Ovary (tissue), 3 donors: ENCODE measurements around the gene CFAP61.

ENCODE experiments used
- EP300 ChIP-seq: sonication (generic); formaldehyde crosslinking; IDR thresholded peaks from one replicate; pipeline ENCODE4 v1.6.1; 2017; ENCODE audit warnings: antibody characterized with exemption
- POLR2A ChIP-seq: fragments of 450-650 bp; IDR thresholded peaks from one replicate; pipeline ENCODE4 v1.6.1; 2017; ENCODE audit warnings: antibody characterized with exemption, mild to moderate bottlenecking, moderate library complexity
- TF ChIP-seq, protein P1 (sequence below), 3 donors: fragments of 450-650 bp in 2 of 3; fragments of 200-600 bp in 1 of 3; IDR thresholded peaks; one replicate each; pipeline versions ENCODE4 v1.5.1 to v1.8.0; 2016 to 2022; ENCODE audit warnings: antibody characterized with exemption in 3 of 3, mild to moderate bottlenecking in 1 of 3
- donor health status: DM: no; HTN: no; CAD: no.

DNA sequence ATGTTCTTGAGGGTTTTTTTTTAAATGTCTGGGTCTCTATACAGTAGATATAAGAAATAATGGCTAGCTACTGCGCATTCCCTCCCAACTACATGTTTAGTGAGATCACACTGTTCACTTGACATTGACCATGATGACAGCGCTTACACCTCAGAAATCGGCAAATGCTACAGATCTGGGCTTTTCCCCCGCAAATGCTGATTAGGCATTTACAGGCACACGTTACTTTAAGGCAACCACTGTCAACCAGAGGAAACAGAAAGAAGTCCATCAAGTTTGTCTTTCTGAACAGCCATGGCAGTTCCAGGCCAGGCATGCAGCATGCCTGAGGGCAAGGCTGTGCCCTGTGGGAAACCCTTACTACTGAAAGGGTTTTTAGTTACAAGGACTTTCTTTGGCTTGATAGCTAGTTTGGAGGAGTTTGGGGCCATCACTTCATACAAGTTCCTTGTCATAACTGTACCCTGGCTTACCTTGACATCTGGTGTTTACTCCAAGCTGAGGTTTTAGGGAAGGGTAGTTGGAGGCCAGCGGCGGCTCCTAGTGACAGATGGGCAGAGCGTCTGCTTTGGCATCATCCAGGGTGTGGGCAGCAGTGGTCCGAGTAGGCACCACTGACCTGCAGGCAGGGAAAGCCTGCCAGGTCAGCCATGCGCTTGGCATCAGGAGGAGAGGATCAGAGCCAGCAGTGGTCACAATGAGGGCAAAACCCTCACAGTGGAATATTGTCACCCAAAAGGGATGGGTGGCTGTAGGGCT lies 43.0 kb downstream of the CFAP61 start:
- TF ChIP-seq, protein P1, sequence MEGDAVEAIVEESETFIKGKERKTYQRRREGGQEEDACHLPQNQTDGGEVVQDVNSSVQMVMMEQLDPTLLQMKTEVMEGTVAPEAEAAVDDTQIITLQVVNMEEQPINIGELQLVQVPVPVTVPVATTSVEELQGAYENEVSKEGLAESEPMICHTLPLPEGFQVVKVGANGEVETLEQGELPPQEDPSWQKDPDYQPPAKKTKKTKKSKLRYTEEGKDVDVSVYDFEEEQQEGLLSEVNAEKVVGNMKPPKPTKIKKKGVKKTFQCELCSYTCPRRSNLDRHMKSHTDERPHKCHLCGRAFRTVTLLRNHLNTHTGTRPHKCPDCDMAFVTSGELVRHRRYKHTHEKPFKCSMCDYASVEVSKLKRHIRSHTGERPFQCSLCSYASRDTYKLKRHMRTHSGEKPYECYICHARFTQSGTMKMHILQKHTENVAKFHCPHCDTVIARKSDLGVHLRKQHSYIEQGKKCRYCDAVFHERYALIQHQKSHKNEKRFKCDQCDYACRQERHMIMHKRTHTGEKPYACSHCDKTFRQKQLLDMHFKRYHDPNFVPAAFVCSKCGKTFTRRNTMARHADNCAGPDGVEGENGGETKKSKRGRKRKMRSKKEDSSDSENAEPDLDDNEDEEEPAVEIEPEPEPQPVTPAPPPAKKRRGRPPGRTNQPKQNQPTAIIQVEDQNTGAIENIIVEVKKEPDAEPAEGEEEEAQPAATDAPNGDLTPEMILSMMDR (IDR thresholded peaks at IDR 0.05): no peak
- TF ChIP-seq POLR2A (no peak), EP300 (no peak)
